LoVo (cell line): ENCODE measurements around the gene PLLP.

Source experiments
- DNase-seq: peaks from one replicate; pipeline ENCODE4 v3.0.0-alpha.2; 2016; ENCODE audit warnings: low spot score

The PLLP gene

DNA sequence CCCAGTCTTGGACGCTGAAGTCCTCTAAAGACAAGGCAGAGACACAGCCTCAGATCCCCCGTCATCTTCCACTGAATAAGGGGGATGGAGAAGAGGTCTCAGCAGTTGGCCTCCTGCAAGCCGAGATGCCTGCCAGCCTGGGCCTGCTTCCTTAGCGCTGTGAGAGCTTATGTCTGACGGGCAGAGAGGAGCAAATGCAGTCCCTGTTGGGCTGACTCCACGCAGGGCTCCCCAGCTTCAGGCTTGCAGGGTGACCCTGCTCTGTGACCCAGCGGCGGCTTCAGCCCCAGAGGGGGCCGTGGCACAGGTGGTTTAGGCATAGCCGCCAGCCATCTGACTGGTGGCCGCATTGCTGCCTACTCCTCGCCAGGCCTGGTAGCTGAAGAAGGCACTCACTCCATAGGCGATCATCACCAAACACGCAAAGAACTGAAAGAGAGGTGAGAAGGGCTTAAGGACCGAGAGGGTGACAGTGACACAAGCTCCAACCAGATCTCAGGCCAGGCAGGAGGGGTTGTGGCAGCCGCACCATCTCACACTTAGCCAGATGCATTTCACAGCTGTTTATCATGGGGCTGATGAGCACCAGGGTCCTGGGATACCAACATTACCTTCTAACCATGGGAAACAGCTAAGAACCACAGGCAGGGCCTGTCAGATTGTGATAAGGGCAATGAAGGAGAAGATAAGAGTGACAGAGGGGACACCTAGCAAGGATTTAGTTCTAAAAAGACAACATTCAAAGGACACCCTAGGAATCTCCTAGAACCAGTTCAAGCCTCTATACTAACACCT lies 27.7 kb downstream of the PLLP start:
- DNase-seq = no peak

GRCh38 chr16:57255686-57256415 lies 28.6 kb downstream of the PLLP start:
- DNase-seq = no peak

- no peak for DNase-seq
Observed at GRCh38 chr16:57253466-57253865, 31.0 kb downstream of the PLLP start.

GRCh38 chr16:57252148-57252721 lies 32.2 kb downstream of the PLLP start:
- DNase-seq = no peak

GRCh38 chr16:57251352-57251751 lies 33.1 kb downstream of the PLLP start:
- DNase-seq = no peak

DNA sequence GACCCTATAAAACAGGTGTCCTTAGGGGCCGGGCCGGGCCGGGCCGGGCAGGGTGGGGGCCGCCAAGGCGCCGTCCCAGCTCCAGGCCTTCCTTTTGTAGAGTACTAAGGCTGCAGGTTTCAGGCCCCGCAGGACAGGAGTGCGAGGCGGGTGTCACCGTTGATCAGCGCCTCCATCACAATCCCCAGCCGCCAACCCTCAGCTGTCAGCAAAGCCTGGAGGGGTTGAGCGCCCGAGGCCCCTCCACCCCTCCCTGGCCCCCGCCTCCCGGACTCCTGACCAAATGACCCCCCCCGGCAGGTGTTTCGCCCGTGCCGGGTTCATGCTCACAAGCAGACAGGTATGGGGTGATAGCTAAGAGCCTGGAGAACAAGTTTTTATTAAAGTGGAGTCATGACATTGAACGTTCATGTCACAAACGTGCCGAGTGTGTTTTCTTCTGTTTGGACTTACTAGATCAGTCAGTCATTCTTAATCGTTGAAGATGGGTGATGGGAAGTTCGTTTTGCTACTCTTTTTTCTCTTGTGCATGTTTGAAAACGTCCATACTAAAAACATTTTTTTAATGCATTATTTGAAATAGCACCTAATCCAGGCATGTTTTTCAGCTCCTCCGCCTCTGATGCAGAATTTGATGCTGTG lies 38.9 kb downstream of the PLLP start:
- peak; percentile 11 for DNase-seq

DNA sequence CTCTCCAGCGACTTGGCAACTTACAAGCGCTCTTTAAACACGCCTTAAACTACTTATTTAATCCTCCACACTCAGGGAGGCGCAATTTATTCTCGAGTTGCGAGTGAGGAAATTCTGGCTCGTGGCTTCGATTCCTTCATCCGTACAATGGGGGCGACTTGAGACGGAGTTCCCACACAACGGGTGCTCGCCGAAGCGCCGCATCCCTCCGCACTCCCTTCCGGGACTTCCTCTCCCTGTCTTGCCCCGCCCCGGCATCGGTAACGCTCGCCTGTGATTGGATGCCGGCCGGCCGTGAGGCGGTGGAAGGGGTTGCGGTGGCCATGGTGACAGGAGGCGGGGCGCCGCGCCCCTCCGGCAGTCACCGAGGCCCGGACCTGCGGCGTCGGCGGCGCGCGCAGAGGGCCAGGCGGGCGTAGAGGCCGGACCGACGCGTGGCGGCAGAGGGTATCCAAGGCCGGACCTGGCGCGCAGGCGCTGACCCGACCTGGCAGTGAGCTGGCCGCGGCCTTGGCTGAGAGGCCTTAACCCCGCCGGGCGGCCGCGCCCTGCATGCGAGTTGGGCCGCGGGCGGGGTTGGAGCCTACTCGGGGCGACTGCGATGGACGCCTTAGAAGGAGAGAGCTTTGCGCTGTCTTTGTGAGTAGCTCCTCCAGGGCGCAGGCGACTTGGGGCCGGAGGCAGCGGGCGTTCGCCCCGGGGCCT lies 39.6 kb downstream of the PLLP start, which contains the start of gene ARL2BP:
ARL2BP (plus strand) TSS at position 493 of the 705 bp plus-strand sequence; CDS start at position 602, 109 bp downstream.
- peak; percentile 98 for DNase-seq

GRCh38 chr16:57244463-57244766 lies 40.1 kb downstream of the PLLP start:
- DNase-seq = no peak

DNA sequence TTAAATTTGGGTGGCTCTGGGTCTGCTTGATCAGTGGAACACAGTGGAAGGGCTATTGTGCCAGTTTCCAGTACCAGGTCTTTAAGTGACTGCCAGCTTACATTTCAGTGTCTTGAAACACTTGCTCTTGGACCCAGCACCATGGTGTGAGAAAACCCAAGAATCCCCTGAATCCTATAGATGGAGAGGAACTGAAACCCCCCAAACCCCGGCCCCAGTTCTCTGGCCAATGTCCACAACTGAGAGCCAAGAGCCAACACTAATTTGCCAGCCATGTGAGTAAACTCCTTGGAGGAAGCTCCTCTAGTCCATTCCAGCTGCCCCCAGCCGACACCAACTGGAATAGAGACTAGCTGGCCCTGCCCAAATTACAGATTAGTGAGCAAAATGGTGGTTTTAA lies 41.8 kb downstream of the PLLP start:
- no peak for DNase-seq

DNA sequence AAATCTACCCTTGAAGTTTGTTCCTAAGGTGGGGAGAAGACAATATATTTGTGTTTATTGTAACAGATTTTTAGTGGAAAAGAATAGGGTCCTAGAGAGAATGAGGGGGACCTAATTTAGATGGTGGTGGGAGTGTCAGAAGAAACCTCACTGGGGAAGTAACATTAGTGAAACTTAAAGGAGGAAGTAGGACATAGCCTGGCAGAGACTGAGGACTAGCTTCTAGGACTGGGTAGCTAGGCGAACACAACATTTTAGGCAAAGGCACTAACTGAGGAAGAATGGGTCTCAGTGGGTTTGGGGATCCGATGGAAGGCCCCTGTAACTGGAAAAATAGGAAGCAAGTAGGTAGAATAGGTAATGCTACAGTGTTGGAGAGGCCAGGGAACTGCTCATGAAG lies 43.6 kb downstream of the PLLP start:
- no peak for DNase-seq

DNA sequence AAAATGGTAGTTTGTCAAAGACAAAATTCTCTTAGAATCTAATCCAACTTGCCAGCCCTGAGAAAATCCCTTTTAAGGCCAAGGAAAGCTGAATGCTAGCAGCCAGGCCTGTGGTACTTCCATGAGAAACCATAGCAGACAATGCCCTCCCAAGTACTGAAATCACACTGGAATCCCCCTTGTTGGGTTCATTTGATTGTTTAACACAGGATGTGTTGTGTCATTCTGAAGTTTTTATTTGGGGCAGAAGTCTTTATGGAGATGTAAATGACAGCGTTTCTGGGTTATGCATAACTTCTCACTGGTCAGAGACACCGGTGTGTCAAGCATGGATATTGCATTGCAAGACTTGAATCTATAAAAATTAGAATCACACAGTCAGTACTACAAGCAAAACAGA lies 45.4 kb downstream of the PLLP start:
- no peak for DNase-seq

DNA sequence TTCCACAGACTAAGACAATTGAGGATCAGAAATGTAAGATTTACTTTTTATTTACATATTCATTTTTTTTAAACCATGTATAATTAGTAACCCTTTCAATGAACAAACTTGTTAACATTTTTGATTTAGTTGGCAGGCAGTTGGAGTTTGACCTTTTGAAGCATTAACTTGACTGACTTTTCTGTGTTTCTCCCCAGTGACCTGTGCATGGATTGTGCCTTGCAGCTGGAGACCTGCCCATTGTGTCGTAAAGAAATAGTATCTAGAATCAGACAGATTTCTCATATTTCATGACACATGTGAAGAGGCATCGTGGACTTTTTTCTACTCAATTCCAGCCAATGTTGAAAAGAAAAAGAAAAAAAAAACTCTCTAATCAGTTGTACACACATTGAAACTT lies 45.8 kb downstream of the PLLP start:
- no peak for DNase-seq

DNA sequence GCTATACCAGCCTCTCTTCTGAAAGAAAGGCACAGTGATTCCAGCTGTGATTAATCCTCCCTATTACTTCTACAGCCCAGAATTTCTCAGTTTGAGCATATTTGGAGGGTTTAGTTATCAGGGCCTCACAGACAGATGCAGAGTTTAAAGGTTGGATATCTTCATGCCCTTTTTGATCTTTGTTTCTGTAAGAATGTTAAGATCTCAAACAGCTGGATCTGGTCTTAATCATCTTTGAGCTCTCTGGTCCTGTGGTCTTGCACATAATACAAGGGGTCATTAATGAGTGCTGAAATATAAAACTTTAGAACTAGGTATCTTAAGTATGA lies 48.5 kb downstream of the PLLP start:
- DNase-seq = no peak

- no peak for DNase-seq
Observed at GRCh38 chr16:57235128-57236021, 49.1 kb downstream of the PLLP start.

DNA sequence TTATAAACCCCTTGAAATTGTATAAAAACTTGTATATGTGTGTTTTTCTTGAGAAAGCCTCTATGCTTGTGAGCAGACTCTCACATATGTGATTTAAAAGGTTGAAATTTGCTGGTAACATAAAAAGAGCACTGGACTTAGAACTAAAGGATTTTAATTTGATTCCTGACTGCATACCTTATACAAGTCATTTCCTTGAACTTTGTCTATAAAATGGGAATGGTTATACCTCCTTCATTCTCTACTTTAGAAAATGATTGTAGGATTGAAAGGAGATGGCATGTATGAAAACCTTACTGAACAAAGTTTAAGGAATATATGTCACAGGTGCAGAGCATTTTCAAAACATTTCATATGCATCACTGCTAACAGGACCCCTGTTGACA lies 49.8 kb downstream of the PLLP start:
- DNase-seq = no peak

GRCh38 chr16:57233944-57234706 lies 50.3 kb downstream of the PLLP start:
- no peak for DNase-seq

GRCh38 chr16:57231821-57232350 lies 52.6 kb downstream of the PLLP start:
- DNase-seq = no peak

GRCh38 chr16:57229079-57229478 lies 55.4 kb downstream of the PLLP start:
- DNase-seq = no peak

DNA sequence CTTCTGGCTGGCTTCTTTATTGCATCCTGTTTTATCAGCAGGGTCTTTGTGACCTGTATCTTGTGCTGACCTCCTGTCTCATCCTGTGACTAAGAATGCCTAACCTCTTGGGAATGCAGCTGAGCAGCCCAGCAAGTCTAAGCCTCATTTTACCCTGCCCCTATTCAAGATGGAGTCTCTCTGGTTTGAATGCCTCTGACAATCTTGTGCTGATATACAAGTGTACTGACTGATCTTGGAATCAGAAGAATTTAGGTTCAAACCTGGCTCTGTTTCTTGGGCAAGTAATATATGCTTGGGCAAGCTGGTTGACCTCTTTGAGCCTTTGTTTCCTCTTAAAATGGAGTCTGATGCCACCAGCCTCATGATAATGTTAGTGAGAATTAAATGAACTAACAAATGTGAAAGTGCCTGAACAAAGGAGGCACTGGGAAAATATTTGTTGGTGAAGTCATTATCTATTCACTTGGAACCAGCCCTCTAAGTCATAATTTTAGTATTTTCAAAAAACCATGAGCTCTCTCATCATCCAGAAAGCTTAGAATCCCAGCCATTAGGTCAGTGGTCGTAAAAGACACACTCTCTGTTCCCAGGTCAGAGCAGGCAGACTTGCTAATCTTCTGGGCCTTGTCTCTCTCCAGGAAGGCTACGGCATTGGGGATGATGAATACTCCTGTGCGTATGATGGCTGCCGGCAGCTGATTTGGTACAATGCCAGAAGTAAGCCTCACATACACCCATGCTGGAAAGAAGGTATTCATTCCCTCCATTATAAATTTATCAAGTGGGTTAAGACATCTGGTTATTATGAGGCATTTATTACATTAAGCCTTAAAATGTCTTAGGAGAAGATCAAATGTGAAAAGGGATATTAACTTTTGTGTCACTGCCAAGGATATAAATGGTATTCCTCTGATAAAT lies 57.5 kb downstream of the PLLP start:
- no peak for DNase-seq
